Measurements from ENCODE around the gene SLC6A7. TPM values are rescaled to one million over a fixed set of nuclear protein-coding genes. Genes with fewer than 3 reads are reported as not detected.
A peak's percentile ranks its signal among the peaks of the same experiment; 100 is the strongest.

The SLC6A7 gene
- total and polyA plus RNA-seq, 8 donors = 29.3 TPM; not detected in 7

- Histone ChIP-seq H3K4me1 (peaks cover 10 to 35% (median 22%) of the 10 kb centered on the region in 4 donors), H3K27ac (peak overlapping the region in 4 of 5 donors; percentile 66 to 84 (median 79)), H3K9me3 (no peaks in the 10 kb centered on the region), H3K4me3 (no peak overlapping the region), H3K36me3 (no peaks in the 10 kb centered on the region), H3K27me3 (peaks cover 0 to 11% (median 5%) of the 10 kb centered on the region in 3 donors)
- 58 to 79% (median 64%) methylated on average over 5 of the region's 5 CpGs for WGBS, 5 donors
- no peak for DNase-seq
- no peak for TF ChIP-seq POLR2A (IDR thresholded peaks at IDR 0.05)
- no peak for TF ChIP-seq EP300 (IDR thresholded peaks at IDR 0.05)
- intact Hi-C loops (cut with DNase I; ENCODE audit: low total_unique reads) = loop anchor here (5.0 kb wide), 1 partner anchor 62 kb away; no protein-coding TSS in a partner anchor
Observed at GRCh38 chr5:150160448-150161081, 29.3 kb upstream of the SLC6A7 start.

GRCh38 chr5:150161242-150162141 lies 28.4 kb upstream of the SLC6A7 start:
- peak; percentile 87 to 90 for DNase-seq
- intact Hi-C loops (cut with DNase I; ENCODE audit: low total_unique reads) = loop anchor here (5.0 kb wide), 1 partner anchor 61 kb away; no protein-coding TSS in a partner anchor
- Histone ChIP-seq H3K27me3 (peaks cover 0 to 10% (median 3%) of the 10 kb centered on the region in 3 donors), H3K4me3 (no peak overlapping the region), H3K4me1 (peaks cover under 1 to 27% (median 15%) of the 10 kb centered on the region in 4 donors), H3K27ac (peak overlapping the region in 3 of 5 donors; percentile 66 to 84 (median 81)), H3K36me3 (no peaks in the 10 kb centered on the region), H3K9me3 (no peaks in the 10 kb centered on the region)
- 36 to 43% (median 38%) methylated on average over 14 of the region's 14 CpGs for WGBS, 5 donors
- peak in 6 of 7 experiments; percentile 69 to 96 (median 94) for TF ChIP-seq CTCF (IDR thresholded peaks at IDR 0.05)
- TF ChIP-seq EP300 (IDR thresholded peaks at IDR 0.05) = no peak
- peak in 1 of 3 donors; percentile 6 for TF ChIP-seq POLR2AphosphoS5 (IDR thresholded peaks at IDR 0.05)

GRCh38 chr5:150162142-150162513 lies 27.7 kb upstream of the SLC6A7 start:
- Histone ChIP-seq H3K36me3 (no peaks in the 10 kb centered on the region), H3K9me3 (no peaks in the 10 kb centered on the region), H3K4me3 (no peak overlapping the region), H3K4me1 (peaks cover 0 to 33% (median 20%) of the 10 kb centered on the region in 4 donors), H3K27me3 (peaks cover 0 to 14% (median 10%) of the 10 kb centered on the region in 3 donors), H3K27ac (peak overlapping the region in 1 of 5 donors; percentile 17)
- intact Hi-C loops (cut with DNase I; ENCODE audit: low total_unique reads) = loop anchor here (5.0 kb wide), 1 partner anchor 60 kb away; no protein-coding TSS in a partner anchor
- DNase-seq = peak in 1 of 2 donors; percentile 54
- TF ChIP-seq POLR2A (IDR thresholded peaks at IDR 0.05) = no peak
- no peak for TF ChIP-seq CTCF (IDR thresholded peaks at IDR 0.05)
- TF ChIP-seq EP300 (IDR thresholded peaks at IDR 0.05) = no peak
- no peak for TF ChIP-seq POLR2AphosphoS5 (IDR thresholded peaks at IDR 0.05)
- WGBS, 5 donors = 85 to 91% (median 89%) methylated on average over 3 of the region's 3 CpGs

GRCh38 chr5:150163035-150163434 lies 26.8 kb upstream of the SLC6A7 start:
- no peak for DNase-seq
- Histone ChIP-seq H3K27ac (peak overlapping the region in 1 of 5 donors; percentile 57), H3K4me3 (no peak overlapping the region), H3K9me3 (no peaks in the 10 kb centered on the region), H3K4me1 (peaks cover 0 to 33% (median 22%) of the 10 kb centered on the region in 4 donors), H3K27me3 (peaks cover 0 to 24% (median 19%) of the 10 kb centered on the region in 3 donors), H3K36me3 (no peaks in the 10 kb centered on the region)
- TF ChIP-seq EP300 (IDR thresholded peaks at IDR 0.05) (no peak), POLR2AphosphoS5 (IDR thresholded peaks at IDR 0.05) (no peak), CTCF (IDR thresholded peaks at IDR 0.05) (no peak), POLR2A (IDR thresholded peaks at IDR 0.05) (no peak)
- intact Hi-C loops (cut with DNase I; ENCODE audit: low total_unique reads) = loop anchor here (5.0 kb wide), 1 partner anchor 59 kb away; no protein-coding TSS in a partner anchor
- WGBS, 5 donors = 54 to 73% (median 68%) methylated on average over 3 of the region's 3 CpGs

All from stomach (tissue), 9 donors.